Smooth muscle cell (in vitro differentiated cells): ENCODE results near the gene INTS1. TPM values are rescaled to one million over a fixed set of nuclear protein-coding genes. Genes with fewer than 3 reads are reported as not detected.

ENCODE experiments used
- DNase-seq: peaks from one replicate; lab custom pipeline; 2025; ENCODE audit not compliant: unreplicated experiment; lab: John Stamatoyannopoulos, UW
- H2AFZ ChIP-seq: fragments of 200-600 bp; sonication (generic); 2 replicates; pipeline ENCODE4 v1.6.0; 2016; ENCODE audit warnings: antibody characterized with exemption, low read depth, mild to moderate bottlenecking
- H3F3A ChIP-seq: fragments of 200-600 bp; sonication (generic); 2 replicates; pipeline ENCODE4 v1.6.0; 2017; ENCODE audit warnings: antibody characterized with exemption, low read depth
- H3K27ac ChIP-seq: fragments of 200-600 bp; sonication (generic); 2 replicates; pipeline ENCODE4 v1.5.1; 2016; ENCODE audit warnings: low read depth, mild to moderate bottlenecking
- H3K27me3 ChIP-seq: fragments of 200-600 bp; sonication (generic); 2 replicates; pipeline ENCODE4 v1.6.1; 2016; ENCODE audit warnings: low read depth, mild to moderate bottlenecking
- H3K36me3 ChIP-seq: fragments of 200-600 bp; sonication (generic); 2 replicates; pipeline ENCODE4 v1.5.1; 2016; ENCODE audit warnings: low read depth
- H3K4me1 ChIP-seq: fragments of 200-600 bp; sonication (generic); 2 replicates; pipeline ENCODE4 v1.5.1; 2016; ENCODE audit warnings: low read depth
- H3K4me2 ChIP-seq: fragments of 200-600 bp; sonication (generic); 2 replicates; pipeline ENCODE4 v1.6.0; 2016; ENCODE audit warnings: mild to moderate bottlenecking
- H3K4me3 ChIP-seq: fragments of 200-600 bp; sonication (generic); 2 replicates; pipeline ENCODE4 v1.5.1; 2016; ENCODE audit warnings: mild to moderate bottlenecking
- H3K79me2 ChIP-seq: fragments of 200-600 bp; sonication (generic); 2 replicates; pipeline ENCODE4 v1.6.0; 2016; ENCODE audit warnings: low read depth, mild to moderate bottlenecking
- H3K9ac ChIP-seq: fragments of 200-600 bp; sonication (generic); 2 replicates; pipeline ENCODE4 v1.6.0; 2016; ENCODE audit warnings: low read depth
- H3K9me3 ChIP-seq: fragments of 200-600 bp; sonication (generic); replicated peaks from 2 replicates; pipeline ENCODE4 v1.5.1; 2016; ENCODE audit warnings: low read depth
- H4K20me1 ChIP-seq: fragments of 200-600 bp; sonication (generic); 2 replicates; pipeline ENCODE4 v1.6.0; 2016; ENCODE audit warnings: low read depth
- WGBS: methylation state at CpG from one replicate; pipeline ENCODE4 v1.1.7; 2016; ENCODE audit warnings: low lambda C conversion rate; 5-methylcytosine and 5-hydroxymethylcytosine counted together
- polyA plus RNA-seq: library from polyadenylated mRNA; unstranded; fragments of >200 nt; fragmentation: Nextera tagmentation; extraction: Ambion mirVana; gene quantifications from 2 replicates; pipeline ENCODE4 v1.2.1, GENCODE V29; 2016
- total RNA-seq: library from RNA; depleted of rRNA; stranded (reverse); fragments of >200 nt; gene quantifications from 2 replicates; pipeline ENCODE4 v1.2.3, GENCODE V29; 2014
- TF ChIP-seq, protein P1 (sequence below): fragments of 200-600 bp; sonication (generic); IDR thresholded peaks from 2 replicates; pipeline ENCODE4 v1.5.1; 2017; ENCODE audit warnings: borderline replicate concordance, mild to moderate bottlenecking, antibody characterized with exemption; ENCODE audit not compliant: insufficient read depth, poor library complexity, severe bottlenecking

INTS1 gene
- total and polyA plus RNA-seq, 2 experiments from 2014 or later = 18.2 to 51.2 TPM

DNA sequence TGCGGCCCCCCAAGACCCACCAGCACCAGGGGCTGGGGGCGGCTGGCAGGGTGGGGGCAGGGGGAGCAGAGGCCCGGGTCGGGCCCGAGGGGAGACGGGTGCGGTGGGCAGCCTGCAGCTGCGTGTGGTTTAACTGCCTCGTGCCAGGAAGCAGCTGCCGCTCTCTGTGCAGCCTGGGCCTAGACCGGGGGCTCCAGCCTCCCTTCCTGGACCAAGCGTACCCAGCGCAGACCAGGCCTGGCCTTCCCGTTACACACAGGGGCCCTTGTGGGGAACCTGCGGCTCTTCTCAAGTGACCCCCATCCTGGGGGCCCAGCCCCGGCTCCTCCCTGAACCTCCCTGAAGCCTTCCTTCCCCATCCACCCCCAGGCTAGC is 6.6 kb upstream of the INTS1 start:
- Histone ChIP-seq H3K9ac (no peak overlapping the region), H3K27me3 (no peaks in the 10 kb centered on the region), H3K4me3 (no peak overlapping the region), H3K4me2 (no peak overlapping the region), H2AFZ (no peak overlapping the region), H3K79me2 (no peaks in the 10 kb centered on the region), H3K36me3 (no peaks in the 10 kb centered on the region), H3F3A (no peaks in the 10 kb centered on the region), H3K27ac (no peak overlapping the region), H4K20me1 (no peaks in the 10 kb centered on the region), H3K9me3 (no peaks in the 10 kb centered on the region), H3K4me1 (no peaks in the 10 kb centered on the region)
- TF ChIP-seq, protein P1, sequence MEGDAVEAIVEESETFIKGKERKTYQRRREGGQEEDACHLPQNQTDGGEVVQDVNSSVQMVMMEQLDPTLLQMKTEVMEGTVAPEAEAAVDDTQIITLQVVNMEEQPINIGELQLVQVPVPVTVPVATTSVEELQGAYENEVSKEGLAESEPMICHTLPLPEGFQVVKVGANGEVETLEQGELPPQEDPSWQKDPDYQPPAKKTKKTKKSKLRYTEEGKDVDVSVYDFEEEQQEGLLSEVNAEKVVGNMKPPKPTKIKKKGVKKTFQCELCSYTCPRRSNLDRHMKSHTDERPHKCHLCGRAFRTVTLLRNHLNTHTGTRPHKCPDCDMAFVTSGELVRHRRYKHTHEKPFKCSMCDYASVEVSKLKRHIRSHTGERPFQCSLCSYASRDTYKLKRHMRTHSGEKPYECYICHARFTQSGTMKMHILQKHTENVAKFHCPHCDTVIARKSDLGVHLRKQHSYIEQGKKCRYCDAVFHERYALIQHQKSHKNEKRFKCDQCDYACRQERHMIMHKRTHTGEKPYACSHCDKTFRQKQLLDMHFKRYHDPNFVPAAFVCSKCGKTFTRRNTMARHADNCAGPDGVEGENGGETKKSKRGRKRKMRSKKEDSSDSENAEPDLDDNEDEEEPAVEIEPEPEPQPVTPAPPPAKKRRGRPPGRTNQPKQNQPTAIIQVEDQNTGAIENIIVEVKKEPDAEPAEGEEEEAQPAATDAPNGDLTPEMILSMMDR = no peak
- WGBS = 98% methylated on average over 11 of the region's 16 CpGs
- DNase-seq = no peak

DNA sequence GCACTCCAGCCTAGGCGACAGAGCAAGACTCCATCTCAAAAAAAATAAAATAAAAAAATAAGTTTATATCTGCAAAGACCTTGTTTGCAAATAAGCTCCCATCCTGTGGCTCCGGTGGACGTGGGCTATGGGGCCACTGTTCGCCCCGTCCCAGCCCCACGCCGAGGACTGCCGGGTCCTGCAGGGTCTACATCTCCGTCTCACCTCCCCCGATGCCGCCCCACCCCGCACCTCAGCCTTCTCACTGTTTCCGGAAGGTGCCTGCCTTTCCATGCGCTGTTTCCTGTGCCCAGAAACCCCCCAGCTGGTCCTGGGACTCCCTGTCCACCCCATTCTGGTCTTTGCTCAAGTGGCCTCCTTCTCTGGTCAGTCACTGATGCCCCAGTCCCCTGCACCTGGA is 5.0 kb upstream of the INTS1 start:
- no peaks in the 10 kb centered on the region for H3K27me3 ChIP-seq
- no peak overlapping the region for H2AFZ ChIP-seq
- no peak overlapping the region for H3K27ac ChIP-seq
- no peaks in the 10 kb centered on the region for H3F3A ChIP-seq
- H4K20me1 ChIP-seq = no peaks in the 10 kb centered on the region
- no peaks in the 10 kb centered on the region for H3K36me3 ChIP-seq
- WGBS = 94% methylated on average over 14 of the region's 14 CpGs
- TF ChIP-seq, protein P1 = no peak
- no peak overlapping the region for H3K4me2 ChIP-seq
- no peak overlapping the region for H3K9ac ChIP-seq
- H3K79me2 ChIP-seq = peaks cover under 1% of the 10 kb centered on the region
- no peak overlapping the region for H3K4me3 ChIP-seq
- H3K9me3 ChIP-seq = no peaks in the 10 kb centered on the region
- H3K4me1 ChIP-seq = no peaks in the 10 kb centered on the region
- DNase-seq = no peak

DNA sequence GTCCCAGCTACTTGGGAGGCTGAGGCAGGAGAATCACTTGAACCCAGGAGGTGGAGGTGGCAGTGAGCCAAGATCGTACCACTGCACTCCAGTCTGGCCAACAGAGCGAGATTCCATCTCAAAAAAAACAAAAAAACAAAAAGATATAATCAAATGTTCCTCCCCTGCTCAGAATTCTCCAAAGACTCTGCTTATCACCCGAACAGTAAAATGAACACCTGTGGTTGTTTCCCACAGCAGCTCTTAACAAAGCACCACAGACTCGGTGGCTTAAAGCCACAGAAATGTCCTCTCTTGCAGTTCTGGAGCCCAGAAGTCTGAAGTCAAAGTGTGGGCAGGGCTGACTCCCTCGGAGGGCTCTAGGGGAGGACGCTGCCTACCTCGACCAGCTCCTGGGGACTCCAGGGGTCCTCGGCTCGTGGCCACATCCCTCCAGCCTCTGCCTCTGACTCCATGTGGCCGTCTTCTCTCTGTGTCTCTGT is 4.1 kb upstream of the INTS1 start:
- DNase-seq = no peak

More for the DNA sequence above, 4.1 kb upstream of the INTS1 start:
- 94% methylated on average over 10 of the region's 10 CpGs for WGBS
- Histone ChIP-seq H3K79me2 (peaks cover 9% of the 10 kb centered on the region), H3K27me3 (no peaks in the 10 kb centered on the region), H3K27ac (no peak overlapping the region), H2AFZ (no peak overlapping the region), H3K4me2 (no peak overlapping the region), H3K36me3 (no peaks in the 10 kb centered on the region), H4K20me1 (peaks cover 1% of the 10 kb centered on the region), H3K9ac (no peak overlapping the region), H3K9me3 (no peaks in the 10 kb centered on the region), H3K4me3 (no peak overlapping the region), H3F3A (no peaks in the 10 kb centered on the region), H3K4me1 (peaks cover 1% of the 10 kb centered on the region)
- TF ChIP-seq, protein P1 = no peak
